Erythroblast (primary cell): ENCODE results near the gene LRRC10B.

Experiments used
- GATA1 ChIP-seq: IDR thresholded peaks from 2 replicates; pipeline ENCODE4 v1.6.1; 2011; ENCODE audit warnings: low read depth, mild to moderate bottlenecking, control low read depth, low read length, moderate library complexity
- POLR2A ChIP-seq: IDR thresholded peaks from 2 replicates; pipeline ENCODE4 v1.6.1; 2011; ENCODE audit warnings: mild to moderate bottlenecking, low read length

DNA sequence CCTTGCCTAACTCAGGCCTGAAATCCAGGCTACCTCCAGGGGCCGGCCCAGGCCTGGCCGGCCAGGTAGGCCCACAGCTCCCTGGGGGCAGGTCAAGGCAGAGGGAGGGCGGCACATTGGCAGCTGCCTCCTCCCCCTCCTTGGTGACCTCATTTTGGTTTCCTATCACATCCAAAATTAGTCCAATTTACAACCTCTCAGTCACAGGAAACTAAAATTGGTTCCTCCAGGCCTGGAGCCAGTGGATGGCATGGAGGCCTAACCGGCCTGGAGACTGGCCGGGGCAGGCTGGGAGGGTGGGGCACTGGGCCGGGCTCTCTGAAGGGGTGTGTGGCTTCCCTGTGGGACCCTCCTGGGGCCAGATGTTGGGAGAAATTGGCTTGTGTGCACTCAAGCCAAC lies 35.9 kb downstream of the LRRC10B start:
- TF ChIP-seq POLR2A: no peak
- TF ChIP-seq GATA1: no peak
